K562 (cell line): ENCODE data around the gene ZFAND2B. TPM values are rescaled to one million over a fixed set of nuclear protein-coding genes. Genes with fewer than 3 reads are reported as not detected.

Experiments used
- ATAC-seq: fragments of 200-7000 bp; cut with Tn5 transposase; 3 replicates; pipeline ENCODE4 v1.9.1; 2020; ENCODE audit warnings: moderate library complexity
- BruUV-seq: library from RNA; stranded (reverse); fragments of 400-500 nt; replicated peaks from 2 replicates; lab custom pipeline; 2021; lab: Mats Ljungman, UMichigan
- CTCF ChIA-PET: fragments of 300-600 bp; formaldehyde crosslinking; extraction: SDS; loops from one replicate; lab custom pipeline; 2021; ENCODE audit warnings: low intra/inter-chr PET ratio; lab: Yijun Ruan, JAX
- POLR2A ChIA-PET: fragments of 300-600, 350-650 bp; sonication (Branson Sonifier 250); formaldehyde crosslinking; extraction: SDS; loops from one replicate; lab custom pipeline; 2021; ENCODE audit warnings: antibody characterized with exemption, inconsistent platforms; lab: Yijun Ruan, JAX
- DNase-seq, 4 experiments: peaks; one replicate each; pipeline versions ENCODE4 v3.0.0 to v3.0.0-alpha.2; 2011 to 2018; ENCODE audit warnings: low spot score in 3 of 4, mixed read lengths in 3 of 4; ENCODE audit errors: extremely low read depth in 1 of 4
- FAIRE-seq: peaks from 2 replicates; lab custom pipeline; 2011; peaks lifted over from hg19 to GRCh38; lab: Jason Lieb, UNC
- H2AFZ ChIP-seq: 2 replicates; pipeline ENCODE4 v1.6.0; 2011; ENCODE audit warnings: low read depth, low read length, control low read depth, inconsistent platforms
- H3K27ac ChIP-seq: fragments of 200-600 bp; 3 replicates; pipeline ENCODE4 v1.8.0; 2011; ENCODE audit warnings: low read depth, mild to moderate bottlenecking, control low read depth, inconsistent platforms, low read length, moderate library complexity, mixed read lengths; ENCODE audit errors: extremely low read depth
- H3K27me3 ChIP-seq, 2 experiments: fragments of 300-600 bp in 1 of 2; 2 replicates in 1 of 2; 3 replicates in 1 of 2; pipeline versions ENCODE4 v1.6.0 to v1.8.0; 2011; ENCODE audit warnings: inconsistent platforms in 2 of 2, low read length in 2 of 2, mild to moderate bottlenecking in 1 of 2, mixed read lengths in 1 of 2, moderate library complexity in 1 of 2; ENCODE audit not compliant: control insufficient read depth in 2 of 2, insufficient read depth in 2 of 2
- H3K36me3 ChIP-seq: fragments of 300-600 bp; 3 replicates; pipeline ENCODE4 v1.8.0; 2011; ENCODE audit warnings: mild to moderate bottlenecking, low read length, inconsistent platforms; ENCODE audit not compliant: control insufficient read depth, insufficient read depth
- H3K4me1 ChIP-seq, 2 experiments: fragments of 200-600 bp in 1 of 2; replicated peaks in 1 of 2; 2 replicates in 1 of 2; 3 replicates in 1 of 2; pipeline versions ENCODE4 v1.5.1 to v1.8.0; 2011; ENCODE audit warnings: inconsistent platforms in 2 of 2, low read length in 2 of 2, mild to moderate bottlenecking in 1 of 2, mixed read lengths in 1 of 2, moderate library complexity in 1 of 2; ENCODE audit not compliant: control insufficient read depth in 2 of 2, insufficient read depth in 2 of 2
- H3K4me2 ChIP-seq: 2 replicates; pipeline ENCODE4 v1.6.1; 2011; ENCODE audit warnings: low read length, control low read depth, inconsistent platforms, mixed read lengths; ENCODE audit not compliant: insufficient read depth
- H3K4me3 ChIP-seq: fragments of 200-600 bp; sonication (generic), shearing (Covaris generic); 2 replicates; pipeline ENCODE4 v1.5.1; 2016; ENCODE audit warnings: control low read depth, inconsistent platforms
- H3K79me2 ChIP-seq: fragments of 200-600 bp; 3 replicates; pipeline ENCODE4 v1.8.0; 2011; ENCODE audit warnings: low read length, inconsistent platforms; ENCODE audit not compliant: control insufficient read depth, insufficient read depth
- H3K9ac ChIP-seq, 2 experiments: 2 replicates each; pipeline versions ENCODE4 v1.6.0 to v1.6.1; 2011; ENCODE audit warnings: low read depth in 2 of 2, low read length in 2 of 2, control low read depth in 1 of 2, inconsistent platforms in 1 of 2, mild to moderate bottlenecking in 1 of 2, mixed read lengths in 1 of 2; ENCODE audit not compliant: insufficient read depth in 1 of 2
- H3K9me1 ChIP-seq: one replicate; pipeline ENCODE4 v1.6.0; 2011; ENCODE audit warnings: inconsistent platforms, mild to moderate bottlenecking, low read length, moderate library complexity; ENCODE audit not compliant: control insufficient read depth, insufficient read depth
- H3K9me3 ChIP-seq: replicated peaks from 2 replicates; pipeline ENCODE4 v1.5.1; 2011; ENCODE audit warnings: low read depth, low read length, inconsistent platforms; ENCODE audit not compliant: control insufficient read depth, insufficient read depth
- H4K20me1 ChIP-seq: replicated peaks from 2 replicates; pipeline ENCODE4 v1.6.1; 2011; ENCODE audit warnings: low read length, inconsistent platforms, mixed read lengths; ENCODE audit not compliant: control insufficient read depth, insufficient read depth
- NFIC ChIP-seq: fragments of 450-650 bp; IDR thresholded peaks from 2 replicates; pipeline ENCODE4 v1.6.1; 2017; ENCODE audit warnings: mild to moderate bottlenecking, inconsistent platforms
- POLR2G ChIP-seq: fragments of 200-400 bp; formaldehyde crosslinking; IDR thresholded peaks from 2 replicates; pipeline ENCODE4 v1.6.1; 2017; ENCODE audit warnings: low read depth, mild to moderate bottlenecking, antibody characterized with exemption, low read length, moderate library complexity
- WGBS: fragments of 100-300 bp; shearing (Covaris generic); methylation state at CpG from one replicate; pipeline ENCODE4 v1.1.6; 2016; ENCODE audit warnings: low coverage, mixed read lengths; ENCODE audit not compliant: insufficient coverage; ENCODE audit errors: missing lambda C conversion rate; 5-methylcytosine and 5-hydroxymethylcytosine counted together
- in situ Hi-C: fragments of 300-500 bp; cut with MboI; formaldehyde crosslinking; loops from 4 replicates; pipeline ENCODE4 v1.15.0; 2018; ENCODE audit warnings: inconsistent platforms, mixed read lengths
- intact Hi-C: fragments of 100-400 bp; cut with micrococcal nuclease; formaldehyde crosslinking; loops from 2 replicates; pipeline ENCODE4 v1.14.2; 2022
- polyA plus RNA-seq, 8 experiments: library from polyadenylated mRNA; depleted of rRNA in 4 of 8; stranded (reverse) in 5 of 8; unstranded in 3 of 8; fragments of >200 nt; fragmentation: Nextera tagmentation in 2 of 8; fragmentation: Illumina TruSeq in 1 of 8; extraction: Ambion mirVana in 2 of 8; extraction: Trizol in 1 of 8; gene quantifications; 2 replicates each; pipeline versions ENCODE4 v1.2.1 to v1.2.3, GENCODE V29; 2011 to 2014; ENCODE audit warnings: inconsistent platforms in 1 of 8, missing spikeins in 1 of 8
- total RNA-seq, 7 experiments: library from RNA; depleted of rRNA in 6 of 7; stranded (reverse); fragments of >200 nt in 6 of 7; fragmentation: Illumina TruSeq in 2 of 7; extraction: Trizol in 2 of 7; gene quantifications; 2 replicates each; pipeline versions ENCODE4 v1.2.1 to v1.2.3, GENCODE V29; 2011 to 2021; ENCODE audit warnings: low replicate concordance in 1 of 7
- TF ChIP-seq, protein P1 (sequence below): fragments of 250-450 bp; sonication (Bioruptor Pico); IDR thresholded peaks from 2 replicates; pipeline ENCODE4 v1.4.0; 2020; ENCODE audit warnings: mild to moderate bottlenecking

The ZFAND2B gene
- total and polyA plus RNA-seq, 9 of the 15 experiments (the other 6 are each of a cell fraction or from before 2014, with no cell fraction given), result 9.9 to 33.3 (median 26.1) TPM

GRCh38 chr2:219220652-219221402 is 14.2 kb downstream of the ZFAND2B start:
- H3K79me2 ChIP-seq, result peaks cover 27% of the 10 kb centered on the region
- H3K36me3 ChIP-seq, result peaks cover 73% of the 10 kb centered on the region; the same call in 2 of the 3 replicates
- TF ChIP-seq POLR2G, result peak; percentile 26; the same call in 1 of the 2 replicates
- TF ChIP-seq, protein P1, sequence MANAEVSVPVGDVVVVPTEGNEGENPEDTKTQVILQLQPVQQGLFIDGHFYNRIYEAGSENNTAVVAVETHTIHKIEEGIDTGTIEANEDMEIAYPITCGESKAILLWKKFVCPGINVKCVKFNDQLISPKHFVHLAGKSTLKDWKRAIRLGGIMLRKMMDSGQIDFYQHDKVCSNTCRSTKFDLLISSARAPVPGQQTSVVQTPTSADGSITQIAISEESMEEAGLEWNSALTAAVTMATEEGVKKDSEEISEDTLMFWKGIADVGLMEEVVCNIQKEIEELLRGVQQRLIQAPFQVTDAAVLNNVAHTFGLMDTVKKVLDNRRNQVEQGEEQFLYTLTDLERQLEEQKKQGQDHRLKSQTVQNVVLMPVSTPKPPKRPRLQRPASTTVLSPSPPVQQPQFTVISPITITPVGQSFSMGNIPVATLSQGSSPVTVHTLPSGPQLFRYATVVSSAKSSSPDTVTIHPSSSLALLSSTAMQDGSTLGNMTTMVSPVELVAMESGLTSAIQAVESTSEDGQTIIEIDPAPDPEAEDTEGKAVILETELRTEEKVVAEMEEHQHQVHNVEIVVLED, result no peak
- TF ChIP-seq NFIC, result peak; percentile 82
- no peak overlapping the region; a peak in 1 of 4 replicates for H3K9ac ChIP-seq
- H3K4me2 ChIP-seq, result no peak overlapping the region
- FAIRE-seq (no peak), DNase-seq (no peak), ATAC-seq (no peak)
- CTCF ChIA-PET, result no interaction called here
- no TSS peak for BruUV-seq
- WGBS, result 91% methylated on average over 14 of the region's 19 CpGs
- in situ Hi-C loops (no loop called here), intact Hi-C loops (no loop called here)
- no peaks in the 10 kb centered on the region for H3K27me3 ChIP-seq
- H3K4me3 ChIP-seq, result no peak overlapping the region
- peaks cover 13 to 50% of the 10 kb centered on the region in 2 experiments; a peak in 4 of 5 replicates for H3K4me1 ChIP-seq
- H4K20me1 ChIP-seq, result 0 out of 2 replicates have a peak, but pooled peaks cover 2% of the 10 kb centered on the region
- H3K9me1 ChIP-seq, result no peaks in the 10 kb centered on the region
- POLR2A ChIA-PET, result interaction anchor here (0.6 to 2.1 kb wide), 5 partner anchors 9 to 34 kb away, joined by 3 to 12 read pairs (median 3); partner anchors contain the start of genes ANKZF1, ATG9A and TUBA4A
- no peak overlapping the region for H2AFZ ChIP-seq
- no peaks in the 10 kb centered on the region for H3K9me3 ChIP-seq
- H3K27ac ChIP-seq, result no peak overlapping the region
